Stimulated activated CD4-positive, alpha-beta T cell treated with anti-CD3 and anti-CD28 coated beads, Interleukin-12 subunit alpha, Interleukin-12 subunit beta, amount 100 ng/mL, for 48 hours (primary cell): Measurements from ENCODE around the gene MAN1A1.
"Not testable (repeated sequence)": the region's sequence is repeated elsewhere in the genome, so short reads cannot be mapped to it uniquely, and the experiment has no call there.

Source experiments
- DNase-seq, 3 donors: peaks; one replicate each; pipeline ENCODE4 v3.0.0-alpha.2; 2020; ENCODE audit warnings: low read depth in 2 of 3, low spot score in 1 of 3

The MAN1A1 gene

GRCh38 chr6:119174085-119174445 is 175.5 kb downstream of the MAN1A1 start:
- DNase-seq, result no peak

GRCh38 chr6:119173249-119174084 is 176.1 kb downstream of the MAN1A1 start:
- DNase-seq, result no peak

- no peak for DNase-seq
Observed at GRCh38 chr6:119172824-119173223, 176.7 kb downstream of the MAN1A1 start.

GRCh38 chr6:119171864-119172588 is 177.5 kb downstream of the MAN1A1 start:
- DNase-seq, result no peak

GRCh38 chr6:119171088-119171841 is 178.3 kb downstream of the MAN1A1 start:
- DNase-seq, result no peak

- no peak for DNase-seq
Observed at GRCh38 chr6:119170447-119171087, 179.0 kb downstream of the MAN1A1 start.

- no peak for DNase-seq
Observed at GRCh38 chr6:119170103-119170446, 179.5 kb downstream of the MAN1A1 start.

GRCh38 chr6:119169355-119169754 is 180.2 kb downstream of the MAN1A1 start:
- not testable (repeated sequence) for DNase-seq

GRCh38 chr6:119166024-119166784 is 183.4 kb downstream of the MAN1A1 start:
- no peak for DNase-seq

- DNase-seq, result no peak
Observed at GRCh38 chr6:119163006-119163405, 186.6 kb downstream of the MAN1A1 start.

GRCh38 chr6:119162134-119162775 is 187.3 kb downstream of the MAN1A1 start:
- DNase-seq, result no peak

GRCh38 chr6:119161438-119161837 is 188.1 kb downstream of the MAN1A1 start:
- no peak for DNase-seq

GRCh38 chr6:119160911-119161310 is 188.7 kb downstream of the MAN1A1 start:
- no peak for DNase-seq

GRCh38 chr6:119158057-119158848 is 191.3 kb downstream of the MAN1A1 start:
- DNase-seq, result no peak

GRCh38 chr6:119157506-119157815 is 192.1 kb downstream of the MAN1A1 start:
- no peak for DNase-seq

GRCh38 chr6:119156757-119157505 is 192.6 kb downstream of the MAN1A1 start:
- DNase-seq, result no peak

GRCh38 chr6:119156082-119156481 is 193.5 kb downstream of the MAN1A1 start:
- not testable (repeated sequence) for DNase-seq

GRCh38 chr6:119152187-119152586 is 197.4 kb downstream of the MAN1A1 start:
- no peak for DNase-seq
